ENCODE measurements around the gene PTRH1.

PTRH1 gene

DNA sequence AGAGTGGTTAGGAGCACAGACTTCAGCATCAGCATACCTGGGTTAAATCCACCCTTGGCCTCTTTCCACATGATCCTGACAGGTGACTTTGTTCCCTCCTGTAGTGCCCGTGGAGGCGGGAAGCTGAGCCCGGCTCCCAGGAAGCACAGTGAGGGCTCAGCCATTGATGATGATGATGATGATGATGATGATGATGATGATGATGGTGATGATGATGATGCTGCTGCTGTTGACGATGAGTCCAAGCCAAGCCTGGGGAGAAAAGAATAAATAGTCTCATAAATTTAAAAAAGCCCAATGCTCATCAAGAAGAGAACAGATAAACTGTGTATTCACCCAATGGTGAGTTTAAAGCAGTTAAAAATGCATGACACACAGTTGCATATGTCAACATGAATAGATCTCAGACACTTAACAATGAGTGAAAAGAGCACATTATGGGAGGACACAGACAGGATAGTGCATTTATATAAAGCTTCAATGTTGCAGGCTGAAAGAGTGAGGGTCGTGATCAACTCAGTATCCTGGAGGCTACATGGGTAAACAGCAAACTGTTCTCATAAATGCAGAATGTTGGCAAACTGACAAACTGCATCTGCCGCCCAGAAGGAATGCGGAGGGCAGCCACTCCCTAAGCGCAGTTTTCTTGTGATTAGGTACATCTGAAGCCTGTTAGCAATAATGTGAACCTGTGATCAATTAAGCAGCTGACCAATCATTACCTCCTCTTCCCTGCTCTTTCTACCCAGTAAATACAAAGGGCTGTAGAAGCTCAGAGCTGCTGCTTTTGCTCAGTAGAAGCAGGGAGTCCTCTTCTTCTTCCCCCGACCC lies 20.4 kb downstream of the PTRH1 start:
- DNase-seq (ENCODE audit: low spot score): no peak

DNA sequence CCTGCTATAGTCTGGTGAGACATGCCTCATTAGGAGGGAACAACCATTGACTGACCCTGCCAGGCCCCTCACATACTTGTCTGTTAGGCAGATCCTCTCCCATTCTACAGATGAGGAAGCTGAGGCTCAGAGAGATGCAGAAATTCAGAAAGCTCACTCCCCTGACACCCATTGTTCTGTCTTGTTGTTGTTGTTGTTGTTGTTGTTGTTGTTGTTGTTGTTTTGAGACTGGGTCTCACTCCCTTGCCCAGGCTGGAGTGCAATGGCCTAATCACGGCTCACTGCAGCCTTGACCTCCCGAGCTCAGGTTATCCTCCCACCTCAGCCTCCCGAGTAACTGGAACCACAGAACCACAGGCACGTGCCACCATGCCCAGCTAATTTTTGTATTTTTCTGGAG lies 21.8 kb downstream of the PTRH1 start:
- DNase-seq (ENCODE audit: low spot score): no peak

GRCh38 chr9:127693143-127693542 lies 22.3 kb downstream of the PTRH1 start:
- no peak for DNase-seq (ENCODE audit: low spot score)

GRCh38 chr9:127692071-127692470 lies 23.4 kb downstream of the PTRH1 start:
- DNase-seq (ENCODE audit: low spot score): no peak

- no peak for DNase-seq (ENCODE audit: low spot score)
Observed at GRCh38 chr9:127690735-127691134, 24.7 kb downstream of the PTRH1 start.

DNA sequence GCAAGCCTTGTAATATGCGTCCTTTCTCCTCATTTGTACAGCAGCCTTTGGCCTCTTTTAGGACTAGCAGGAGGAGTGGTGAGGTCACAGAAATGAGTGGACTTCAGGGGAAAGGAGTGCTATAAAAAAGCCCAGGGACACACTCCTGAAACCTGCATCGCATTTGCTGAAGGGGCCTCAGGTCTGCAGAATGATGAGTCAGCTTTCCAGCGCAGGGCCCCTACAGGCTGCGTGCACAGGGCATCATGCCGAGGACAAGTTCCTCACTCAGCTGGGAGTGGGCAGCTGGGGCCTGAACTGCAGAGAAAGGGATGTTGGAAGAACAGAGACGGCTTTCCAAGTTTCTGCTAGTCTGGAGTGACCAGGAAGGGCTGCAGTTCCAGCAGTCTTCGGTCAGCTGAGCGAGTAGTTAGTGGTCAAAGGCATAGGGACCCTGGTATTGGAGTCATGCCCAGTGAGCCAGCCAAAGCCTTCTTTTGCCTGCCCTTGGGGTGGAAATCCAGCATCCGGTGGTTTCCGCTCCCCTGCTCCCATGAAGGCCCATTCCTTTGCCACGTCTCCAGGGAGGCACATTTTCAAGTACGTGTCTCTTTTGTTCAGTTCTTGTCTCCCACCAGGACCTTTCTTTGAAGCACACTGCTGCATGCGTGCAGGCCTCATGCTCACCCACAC lies 26.0 kb downstream of the PTRH1 start:
- no peak for DNase-seq (ENCODE audit: low spot score)

DNA sequence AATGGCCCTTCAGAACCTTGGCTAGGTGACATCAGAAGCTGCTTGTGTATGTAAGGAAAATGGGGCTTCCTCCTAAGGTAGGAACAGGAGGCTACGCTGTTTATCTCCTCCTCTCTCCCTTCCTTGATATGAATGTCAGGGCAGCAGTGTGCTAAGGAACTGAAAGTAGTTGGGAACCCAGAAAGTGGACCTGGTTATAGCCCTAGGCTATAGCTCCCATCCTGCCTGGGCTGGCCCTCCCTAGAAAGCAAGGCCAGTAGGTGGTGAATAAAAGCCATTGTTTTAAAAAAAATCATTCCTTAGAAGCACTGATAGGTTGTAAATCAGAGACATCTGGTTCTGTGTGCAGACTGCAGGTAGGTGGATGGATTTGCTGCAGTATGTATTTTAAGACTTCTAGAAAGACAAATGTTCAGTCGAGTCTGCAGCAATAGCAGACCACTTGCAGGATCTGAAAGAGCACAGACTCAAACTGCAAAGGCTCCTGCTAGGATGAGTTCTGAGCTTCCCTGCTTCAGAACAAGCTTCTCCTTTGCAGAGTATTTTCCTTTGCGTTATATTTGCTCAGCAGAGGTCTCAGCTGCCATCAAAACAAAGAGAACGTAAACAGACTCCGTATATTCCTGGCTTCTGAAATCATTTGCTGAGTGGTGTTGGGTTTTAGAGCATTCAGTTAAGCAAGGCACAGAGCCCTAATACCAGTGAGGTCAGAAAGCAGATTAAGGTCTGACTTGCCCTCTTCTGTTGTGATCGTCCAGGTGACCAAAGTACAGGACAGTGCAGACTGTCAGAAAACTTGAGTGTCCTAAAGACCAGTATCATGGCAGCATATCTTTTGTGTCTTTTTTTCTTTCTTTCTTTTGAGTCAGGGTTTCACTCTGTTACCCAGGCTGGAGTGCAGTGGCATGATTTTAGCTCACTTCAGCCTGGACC lies 28.7 kb downstream of the PTRH1 start:
- DNase-seq (ENCODE audit: low spot score): no peak

DNA sequence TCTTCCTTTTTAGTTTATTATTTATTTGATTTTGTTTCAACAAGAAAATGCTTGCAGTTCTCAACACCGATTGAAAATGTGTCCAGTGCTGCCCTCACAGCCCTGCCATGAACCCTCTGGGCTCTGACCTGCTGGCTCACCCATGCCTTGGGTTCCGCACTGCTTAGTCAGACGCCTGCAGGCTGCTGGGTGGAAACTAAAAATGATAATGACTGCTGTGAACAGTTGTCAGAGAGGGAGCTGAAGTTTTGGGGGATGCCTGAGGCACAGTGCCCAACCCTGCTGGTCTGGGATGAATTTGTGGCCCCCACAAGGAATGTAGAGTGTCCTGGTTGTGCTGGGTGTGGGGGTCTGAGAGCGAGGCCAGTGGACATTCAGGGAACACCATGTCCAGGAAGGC lies 30.9 kb downstream of the PTRH1 start:
- DNase-seq (ENCODE audit: low spot score): no peak

- no peak for DNase-seq (ENCODE audit: low spot score)
Observed at GRCh38 chr9:127683723-127684122, 31.7 kb downstream of the PTRH1 start.

- no peak for DNase-seq (ENCODE audit: low spot score)
Observed at GRCh38 chr9:127682351-127683136, 32.9 kb downstream of the PTRH1 start.

DNA sequence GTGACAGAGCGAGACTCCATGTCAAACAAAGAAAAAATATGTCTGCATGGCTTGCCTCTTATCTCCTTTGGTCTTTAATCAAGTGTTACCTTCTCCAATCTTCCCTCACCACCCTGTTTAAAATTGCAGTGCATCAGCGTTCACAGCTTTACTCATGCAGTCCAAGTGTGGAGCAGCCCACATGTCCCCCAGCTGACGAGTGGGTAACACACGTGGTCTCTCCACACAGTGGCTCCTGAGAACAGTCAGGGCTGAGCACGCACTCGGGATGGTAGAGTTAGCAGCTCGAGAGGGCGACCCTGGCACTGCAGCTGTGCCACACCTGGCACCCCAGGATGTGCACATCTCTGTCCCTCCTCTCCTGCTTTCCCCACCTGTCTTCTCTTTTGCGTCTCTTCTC lies 34.6 kb downstream of the PTRH1 start:
- DNase-seq (ENCODE audit: low spot score): no peak

DNA sequence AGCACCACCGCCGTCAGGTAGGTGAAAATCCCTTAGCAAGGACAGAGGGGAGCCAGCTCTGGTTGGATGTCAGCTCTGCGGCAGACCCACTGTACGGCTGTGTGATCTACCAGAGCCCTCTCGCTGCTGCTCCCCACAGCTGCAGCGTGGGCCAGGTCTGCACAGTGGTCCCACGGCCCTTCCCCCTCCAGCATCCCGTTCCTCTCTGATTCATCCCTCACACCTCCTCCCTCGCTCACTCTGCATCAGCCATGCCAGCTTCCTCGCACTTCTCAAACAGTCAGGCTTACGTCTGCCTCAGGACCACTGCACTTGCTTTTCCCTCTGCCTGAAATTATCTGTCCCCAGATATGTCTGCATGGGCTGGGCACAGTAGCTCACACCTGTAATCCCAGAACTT lies 35.2 kb downstream of the PTRH1 start:
- DNase-seq (ENCODE audit: low spot score): no peak

- DNase-seq (ENCODE audit: low spot score): no peak
Observed at GRCh38 chr9:127679506-127679905, 36.0 kb downstream of the PTRH1 start.

DNA sequence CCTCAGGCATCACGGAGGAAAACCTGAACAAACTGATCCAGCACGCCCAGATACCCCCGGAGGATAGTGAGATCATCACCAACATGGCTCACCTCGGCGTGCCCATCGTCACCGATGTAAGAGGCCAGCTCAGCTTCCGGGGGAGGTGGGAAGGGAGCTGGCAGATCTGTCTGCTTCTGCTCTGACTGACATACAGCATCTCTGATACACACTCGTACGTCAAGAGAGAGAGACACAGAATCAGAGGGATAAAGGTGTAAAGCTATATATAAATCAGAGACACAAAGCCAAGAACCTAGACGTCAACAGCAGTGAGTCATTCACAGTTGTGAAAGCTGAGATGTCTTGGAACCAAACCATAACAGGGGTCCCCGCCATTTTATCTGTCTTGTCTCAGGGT lies 38.8 kb downstream of the PTRH1 start:
- no peak for DNase-seq (ENCODE audit: low spot score)

GRCh38 chr9:127673234-127673633 lies 42.2 kb downstream of the PTRH1 start:
- no peak for DNase-seq (ENCODE audit: low spot score)

DNA sequence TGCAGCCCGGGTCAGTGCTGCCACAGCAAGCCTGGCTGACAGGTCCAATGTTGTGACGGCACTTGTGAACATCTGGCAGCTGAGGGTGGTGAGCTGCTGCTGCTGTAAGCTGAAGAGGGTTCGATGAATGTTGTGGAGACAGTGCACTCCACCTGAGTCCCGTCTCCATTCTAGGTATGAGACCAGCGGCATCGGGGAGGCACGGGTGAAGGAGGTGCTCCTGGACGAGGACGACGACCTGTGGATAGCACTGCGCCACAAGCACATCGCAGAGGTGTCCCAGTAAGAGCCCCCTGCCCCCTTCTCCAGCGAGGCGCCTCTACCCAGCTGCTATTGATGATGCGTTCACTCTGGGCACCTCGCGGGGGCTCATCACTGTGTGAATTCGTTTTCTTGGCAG lies 47.6 kb downstream of the PTRH1 start:
- no peak for DNase-seq (ENCODE audit: low spot score)

- DNase-seq (ENCODE audit: low spot score): no peak
Observed at GRCh38 chr9:127667127-127667844, 48.2 kb downstream of the PTRH1 start.

- no peak for DNase-seq (ENCODE audit: low spot score)
Observed at GRCh38 chr9:127664678-127665507, 50.6 kb downstream of the PTRH1 start.

DNA sequence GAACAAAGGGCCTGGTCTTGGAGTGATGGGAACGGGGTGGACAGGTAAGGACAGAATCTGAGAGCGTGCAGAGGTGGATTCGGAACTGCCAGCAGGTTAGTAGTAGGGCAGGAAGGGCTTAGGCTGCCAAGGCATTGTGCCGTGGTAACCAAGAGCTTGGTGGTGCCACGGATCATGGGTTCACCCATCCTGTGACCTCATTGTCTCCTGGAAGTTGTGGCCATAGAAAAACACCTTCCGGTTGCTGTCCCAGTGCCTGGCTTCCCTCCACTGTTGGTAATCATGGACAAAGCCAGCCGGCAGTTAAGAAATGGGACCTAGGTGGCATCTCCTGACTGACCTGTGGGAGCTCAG lies 51.2 kb downstream of the PTRH1 start:
- no peak for DNase-seq (ENCODE audit: low spot score)

All from left forelimb (tissue), 1 donor.